ENCODE data around the gene PCSK6. TPM values are rescaled to one million over a fixed set of nuclear protein-coding genes. Genes with fewer than 3 reads are reported as not detected.

PCSK6 gene
- total and polyA plus RNA-seq, 2 of the 8 experiments (the other 6 are each of a cell fraction or from before 2014, with no cell fraction given): 1.9 to 4.0 TPM

- 94% methylated on average over 5 of the region's 5 CpGs; no CpG with 5 or more reads in 1 of the 2 experiments for WGBS, 2 experiments (ENCODE audit: extremely low coverage in 1 of 2, insufficient coverage in 1 of 2, insufficient read length in 1 of 2, insufficient replicate concordance in 2 of 2, low coverage in 1 of 2, low lambda C conversion rate in 2 of 2, missing lambda C conversion rate in 1 of 2)
- Histone ChIP-seq H4K20me1 (replicated peaks in 1 of 2; ENCODE audit: control insufficient read depth in 1 of 2, insufficient read depth in 2 of 2, low read length in 2 of 2) (no peaks in the 10 kb centered on the region), H3K36me3 (ENCODE audit: control insufficient read depth in 2 of 4, insufficient read depth in 4 of 4, low read length in 3 of 4) (no peaks in the 10 kb centered on the region), H3K14ac (ENCODE audit: insufficient read length) (no peak overlapping the region), H3K4ac (replicated peaks; ENCODE audit: insufficient read length, low read depth, low read length) (no peak overlapping the region), H4K5ac (ENCODE audit: insufficient read length, low read depth, low read length) (no peak overlapping the region), H3K9ac (replicated peaks in 1 of 4; ENCODE audit: extremely low read depth in 1 of 4, low read depth in 3 of 4, low read length in 3 of 4) (no peak overlapping the region), H3K27ac (ENCODE audit: low read depth, low read length) (no peak overlapping the region), H3K79me2 (ENCODE audit: control insufficient read depth in 1 of 2, insufficient read depth in 2 of 2, low read length in 2 of 2) (no peaks in the 10 kb centered on the region), H3K56ac (replicated peaks; ENCODE audit: insufficient read length, low read depth, low read length) (no peak overlapping the region), H3K9me3 (ENCODE audit: insufficient read depth in 2 of 2, low read depth in 1 of 2, low read length in 1 of 2) (no peaks in the 10 kb centered on the region), H2AFZ (ENCODE audit: low read length) (no peak overlapping the region), H2AK5ac (ENCODE audit: low read depth, low read length) (no peak overlapping the region), H3K4me2 (ENCODE audit: insufficient read depth in 1 of 2, low read depth in 2 of 2, low read length in 2 of 2) (no peak overlapping the region), H2BK12ac (ENCODE audit: low read depth, low read length) (no peak overlapping the region), H3K4me3 (ENCODE audit: extremely low read depth in 1 of 4, insufficient read depth in 2 of 4, low read depth in 3 of 4, low read length in 4 of 4) (no peak overlapping the region), H3K23me2 (ENCODE audit: low read depth, low read length) (no peaks in the 10 kb centered on the region), H4K91ac (replicated peaks; ENCODE audit: insufficient read length, low read length) (no peak overlapping the region), H2BK5ac (ENCODE audit: low read depth, low read length) (no peak overlapping the region), H3K27me3 (replicated peaks in 1 of 4; ENCODE audit: control insufficient read depth in 3 of 4, extremely low read depth in 1 of 4, insufficient read depth in 3 of 4, low read length in 3 of 4) (no peaks in the 10 kb centered on the region; a peak in 1 of 7 replicates), H2BK20ac (ENCODE audit: low read length) (no peak overlapping the region), H3K18ac (ENCODE audit: extremely low read depth, low read length) (no peak overlapping the region), H2BK120ac (replicated peaks; ENCODE audit: low read depth, low read length) (no peak overlapping the region), H3K23ac (ENCODE audit: insufficient read length) (no peak overlapping the region), H4K8ac (ENCODE audit: extremely low read depth, insufficient read depth, low read length) (no peak overlapping the region), H2BK15ac (ENCODE audit: low read length) (no peak overlapping the region), H3K4me1 (replicated peaks in 1 of 4; ENCODE audit: control insufficient read depth in 3 of 4, insufficient read depth in 4 of 4, low read length in 3 of 4) (peaks cover 0 to 6% (median 0%) of the 10 kb centered on the region in 4 experiments; a peak in 3 of 7 replicates), H3K79me1 (ENCODE audit: low read depth, low read length) (no peaks in the 10 kb centered on the region)
- TF ChIP-seq EZH2 (IDR thresholded peaks at IDR 0.05; ENCODE audit: low read depth, low read length, severe bottlenecking) (no peak), CBX8 (IDR thresholded peaks at IDR 0.05; ENCODE audit: borderline replicate concordance, low read depth, low read length) (no peak), POLR2A (IDR thresholded peaks at IDR 0.05; ENCODE audit: control extremely low read depth in 1 of 2, low read depth in 2 of 2, low read length in 2 of 2) (no peak), RBBP5 (IDR thresholded peaks at IDR 0.05; ENCODE audit: borderline replicate concordance, low read depth, low read length) (no peak), NRF1 (IDR thresholded peaks at IDR 0.05; ENCODE audit: low read depth, low read length) (no peak)
- FAIRE-seq: no peak
- no peak for DNase-seq (ENCODE audit: low read depth in 1 of 2, low spot score in 2 of 2)
- ChIA-PET POLR2A (ENCODE audit: partially characterized antibody) (no interaction called here), CTCF (ENCODE audit: partially characterized antibody) (interaction anchor here (0.6 to 1.5 kb wide), 2 partner anchors 10 to 57 kb away, joined by 3 to 5 read pairs; no protein-coding TSS in a partner anchor)
Measured at GRCh38 chr15:101477851-101478362, 11.6 kb downstream of the PCSK6 start.

All from H1 (cell line).